Natural killer cell (primary cell): Measurements from ENCODE around the gene RPUSD3. TPM values are rescaled to one million over a fixed set of nuclear protein-coding genes. Genes with fewer than 3 reads are reported as not detected.
A peak's percentile ranks its signal among the peaks of the same experiment; 100 is the strongest.
"Not testable (repeated sequence)": the region's sequence is repeated elsewhere in the genome, so short reads cannot be mapped to it uniquely, and the experiment has no call there.

Experiments
- ATAC-seq, 3 donors: fragments of 150-1000 bp in 2 of 3; fragments of 200-7000 bp in 1 of 3; cut with Tn5 transposase; 1 replicate in 1 of 3; 2 replicates in 2 of 3; pipeline ENCODE4 v1.10.0; 2021; ENCODE audit warnings: mild to moderate bottlenecking in 2 of 3, moderate library complexity in 2 of 3
- DNase-seq, 2 donors: peaks; one replicate each; pipeline versions ENCODE4 v3.0.0 to v3.0.0-alpha.2; 2013 to 2021; ENCODE audit warnings: mixed read lengths in 1 of 2
- H3K27ac ChIP-seq: one replicate; pipeline ENCODE4 v1.5.1; 2013; ENCODE audit warnings: mild to moderate bottlenecking, low read length
- H3K27me3 ChIP-seq: one replicate; pipeline ENCODE4 v1.6.1; 2013; ENCODE audit warnings: low read length; ENCODE audit not compliant: control insufficient read depth, insufficient read depth
- H3K36me3 ChIP-seq: one replicate; pipeline ENCODE4 v1.6.1; 2013; ENCODE audit warnings: low read length; ENCODE audit not compliant: control insufficient read depth, insufficient read depth
- H3K4me1 ChIP-seq: one replicate; pipeline ENCODE4 v1.6.1; 2013; ENCODE audit warnings: low read length; ENCODE audit not compliant: control insufficient read depth, insufficient read depth
- H3K4me3 ChIP-seq: one replicate; pipeline ENCODE4 v1.5.1; 2013; ENCODE audit warnings: low read length
- H3K9me3 ChIP-seq: one replicate; pipeline ENCODE4 v1.6.1; 2013; ENCODE audit warnings: low read length; ENCODE audit not compliant: control insufficient read depth, insufficient read depth
- H3K27ac Mint-ChIP-seq, 2 donors: one replicate each; pipeline ENCODE4 v1.8.0; 2022; ENCODE audit warnings: mild to moderate bottlenecking in 2 of 2, mixed read lengths in 2 of 2, moderate library complexity in 1 of 2
- H3K27me3 Mint-ChIP-seq, 2 donors: one replicate each; pipeline ENCODE4 v1.8.0; 2022; ENCODE audit warnings: low read depth in 2 of 2, mixed read lengths in 2 of 2
- H3K36me3 Mint-ChIP-seq: one replicate; pipeline ENCODE4 v1.8.0; 2022; ENCODE audit warnings: mixed read lengths
- H3K4me1 Mint-ChIP-seq, 2 donors: one replicate each; pipeline ENCODE4 v1.8.0; 2022; ENCODE audit warnings: mixed read lengths in 2 of 2
- H3K4me3 Mint-ChIP-seq: one replicate; pipeline ENCODE4 v1.8.0; 2022; ENCODE audit warnings: mild to moderate bottlenecking, moderate library complexity, mixed read lengths
- H3K9me3 Mint-ChIP-seq, 2 donors: one replicate each; pipeline ENCODE4 v1.8.0; 2022; ENCODE audit warnings: mixed read lengths in 2 of 2
- CTCF ChIP-seq: fragments of 200-600 bp; IDR thresholded peaks from one replicate; pipeline ENCODE4 v1.8.0; 2022; ENCODE audit warnings: antibody characterized with exemption
- WGBS: methylation state at CpG from one replicate; pipeline ENCODE4 v1.1.7; 2013; ENCODE audit warnings: missing lambda C conversion rate; ENCODE audit not compliant: insufficient coverage; 5-methylcytosine and 5-hydroxymethylcytosine counted together
- intact Hi-C: fragments of 100-400 bp; cut with micrococcal nuclease; formaldehyde crosslinking; loops from one replicate; pipeline ENCODE4 v1.14.2; 2022
- total RNA-seq, 4 donors: library from RNA; stranded (reverse); fragments of 120-200 nt in 1 of 4; gene quantifications; one replicate each; pipeline versions ENCODE4 v1.2.3 to v1.2.4, GENCODE V29; 2013 to 2022

The RPUSD3 gene
- total RNA-seq, 3 donors from 2014 or later (not counting 1 experiment from before 2014, with no cell fraction given): 27.5 to 43.9 (median 30.9) TPM

DNA sequence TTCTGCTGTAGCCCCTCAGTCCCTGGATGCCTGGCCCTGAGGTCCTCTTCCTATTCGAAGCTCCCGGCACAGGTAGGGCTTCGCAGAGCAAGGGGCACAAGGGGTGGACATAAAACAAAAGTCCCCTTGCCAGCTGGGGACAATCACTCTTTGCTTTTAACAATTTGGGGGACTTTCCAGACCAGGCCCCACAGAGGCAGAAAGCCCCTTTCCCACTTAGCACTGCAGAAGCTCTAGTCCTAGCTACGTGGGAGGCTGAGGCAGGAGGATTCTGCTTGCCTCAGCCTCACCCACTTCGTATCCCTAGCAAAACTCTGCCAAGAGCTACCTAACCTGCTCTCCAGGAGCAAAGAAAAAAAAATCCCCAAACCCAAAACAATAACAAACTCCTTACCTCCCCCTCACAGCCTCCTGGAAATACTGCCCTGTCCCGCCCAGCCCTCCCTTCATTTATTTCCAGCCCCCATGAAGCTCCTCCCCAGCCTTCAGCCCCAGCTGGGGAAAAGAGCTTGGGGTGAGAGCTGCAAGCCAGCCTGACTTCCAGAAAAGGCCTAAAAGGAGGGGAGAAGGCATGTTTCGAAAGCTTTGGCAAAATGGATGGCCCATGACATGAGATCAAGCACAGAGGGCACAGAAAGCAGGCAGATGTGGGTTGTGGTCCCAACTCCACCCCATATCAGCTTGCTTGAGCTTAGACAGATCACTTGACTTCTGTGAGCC lies 36.2 kb upstream of the RPUSD3 start, which contains the start of gene CIDEC:
CIDEC (minus strand) TSS at position 424 of the 720 bp plus-strand sequence. CDS start 1,767 bp downstream, outside the sequence.
- Histone ChIP-seq H3K27ac (no peak within 1 kb of the TSS), H3K4me3 (no peak within 1 kb of the TSS), H3K4me1 (no peaks in the 10 kb centered on the region), H3K27me3 (no peaks in the 10 kb centered on the region), H3K36me3 (no peaks in the 10 kb centered on the region), H3K9me3 (no peaks in the 10 kb centered on the region)
- no peaks in the 10 kb centered on the region for H3K27me3 Mint-ChIP-seq
- H3K9me3 Mint-ChIP-seq: no peaks in the 10 kb centered on the region
- no peak for DNase-seq
- peaks cover 7 to 11% of the 10 kb centered on the region in 2 donors for H3K4me1 Mint-ChIP-seq
- H3K36me3 Mint-ChIP-seq: no peaks in the 10 kb centered on the region
- WGBS: 83% methylated on average over 6 of the region's 7 CpGs
- TF ChIP-seq CTCF: no peak
- ATAC-seq: no peak
- intact Hi-C loops: no loop called here
- no peak within 1 kb of the TSS for H3K4me3 Mint-ChIP-seq
- no peak within 1 kb of the TSS for H3K27ac Mint-ChIP-seq

DNA sequence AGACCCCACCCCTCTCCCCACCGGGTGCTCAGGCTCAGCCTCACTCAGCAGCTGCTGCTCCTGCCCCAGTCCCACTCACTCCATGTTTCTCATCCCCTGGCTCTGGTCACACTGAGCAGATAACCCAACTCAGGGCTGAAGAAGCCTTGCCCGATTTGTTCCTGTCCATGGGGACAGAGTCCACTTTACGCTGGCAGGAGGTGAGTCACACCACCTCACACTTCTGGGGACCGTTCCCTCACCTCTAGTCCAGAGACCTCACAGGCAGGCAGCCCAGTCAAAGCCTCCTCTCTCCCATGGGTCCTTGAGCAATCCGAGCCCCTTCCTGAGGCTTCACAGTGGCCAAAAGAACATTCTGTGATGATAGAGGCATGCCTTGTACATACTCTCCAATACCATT lies 34.9 kb upstream of the RPUSD3 start:
- no peaks in the 10 kb centered on the region for H3K36me3 Mint-ChIP-seq
- H3K36me3 ChIP-seq: no peaks in the 10 kb centered on the region
- no peak overlapping the region for H3K27ac ChIP-seq
- H3K27me3 Mint-ChIP-seq: no peaks in the 10 kb centered on the region
- no peak overlapping the region for H3K4me3 Mint-ChIP-seq
- intact Hi-C loops: no loop called here
- ATAC-seq: no peak
- TF ChIP-seq CTCF: no peak
- peaks cover 2 to 4% of the 10 kb centered on the region in 2 donors for H3K4me1 Mint-ChIP-seq
- no peaks in the 10 kb centered on the region for H3K27me3 ChIP-seq
- no peaks in the 10 kb centered on the region for H3K4me1 ChIP-seq
- no peak for DNase-seq
- H3K27ac Mint-ChIP-seq: no peak overlapping the region
- H3K9me3 Mint-ChIP-seq: no peaks in the 10 kb centered on the region
- no peaks in the 10 kb centered on the region for H3K9me3 ChIP-seq
- H3K4me3 ChIP-seq: no peak overlapping the region
- 83% methylated on average over 5 of the region's 5 CpGs for WGBS

DNA sequence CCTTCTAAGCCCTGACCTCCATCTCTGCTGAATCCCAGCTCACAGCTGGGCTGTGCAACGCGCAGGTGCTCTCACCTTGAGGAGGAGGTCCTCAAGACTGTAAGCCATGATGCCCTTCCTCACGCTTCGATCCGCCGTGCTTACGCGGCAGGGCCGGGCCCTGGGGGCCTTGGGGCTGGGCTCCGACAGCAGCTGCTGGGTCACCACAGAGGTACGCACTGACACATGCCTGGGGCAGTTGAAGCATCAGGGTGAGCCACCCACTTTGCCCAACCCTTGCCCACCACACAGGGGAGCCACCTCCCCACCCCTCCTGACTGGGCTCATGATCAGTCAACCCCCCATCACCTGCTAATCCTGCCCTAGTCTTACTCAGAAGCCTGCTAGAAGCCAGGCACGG lies 33.2 kb upstream of the RPUSD3 start:
- intact Hi-C loops: no loop called here

DNA sequence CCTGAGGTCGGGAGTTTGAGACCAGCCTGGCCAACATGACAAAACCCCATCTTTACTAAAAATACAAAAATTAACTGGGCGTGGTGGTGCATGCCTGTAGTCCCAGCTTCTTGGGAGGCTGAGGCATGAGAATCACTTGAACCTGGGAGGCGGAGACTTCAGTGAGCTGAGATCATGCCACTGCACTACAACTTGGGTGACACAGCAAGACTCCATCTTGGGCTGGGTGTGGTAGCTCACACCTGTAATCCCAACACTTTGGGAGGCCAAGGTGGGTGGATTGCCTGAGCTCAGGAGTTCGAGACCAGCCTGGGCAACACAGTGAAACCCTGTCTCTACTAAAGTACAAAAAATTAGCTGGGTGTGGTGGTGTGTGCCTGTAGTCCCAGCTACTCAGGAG lies 32.4 kb upstream of the RPUSD3 start:
- DNase-seq, H3K4me3 ChIP-seq, H3K9me3 ChIP-seq, ATAC-seq, intact Hi-C loops, H3K36me3 Mint-ChIP-seq, H3K9me3 Mint-ChIP-seq, H3K4me1 ChIP-seq, H3K27ac ChIP-seq, H3K27me3 ChIP-seq, H3K4me1 Mint-ChIP-seq, H3K27ac Mint-ChIP-seq, H3K36me3 ChIP-seq, H3K27me3 Mint-ChIP-seq, H3K4me3 Mint-ChIP-seq: not testable (repeated sequence)
- 82% methylated on average over 3 of the region's 4 CpGs for WGBS

More for the DNA sequence above, 33.2 kb upstream of the RPUSD3 start:
- TF ChIP-seq CTCF: no peak
- ATAC-seq (no peak), DNase-seq (peak in 1 of 2 donors; percentile 27)
- Histone ChIP-seq H3K9me3 (no peaks in the 10 kb centered on the region), H3K4me3 (no peak overlapping the region), H3K27me3 (no peaks in the 10 kb centered on the region), H3K27ac (no peak overlapping the region), H3K4me1 (no peaks in the 10 kb centered on the region), H3K36me3 (no peaks in the 10 kb centered on the region)
- H3K27ac Mint-ChIP-seq: no peak overlapping the region
- WGBS: 89% methylated on average over 12 of the region's 12 CpGs
- no peaks in the 10 kb centered on the region for H3K4me1 Mint-ChIP-seq
- no peaks in the 10 kb centered on the region for H3K36me3 Mint-ChIP-seq
- H3K4me3 Mint-ChIP-seq: no peak overlapping the region
- H3K9me3 Mint-ChIP-seq: no peaks in the 10 kb centered on the region
- no peaks in the 10 kb centered on the region for H3K27me3 Mint-ChIP-seq
